ENCODE results near the gene BICC1.

DNA sequence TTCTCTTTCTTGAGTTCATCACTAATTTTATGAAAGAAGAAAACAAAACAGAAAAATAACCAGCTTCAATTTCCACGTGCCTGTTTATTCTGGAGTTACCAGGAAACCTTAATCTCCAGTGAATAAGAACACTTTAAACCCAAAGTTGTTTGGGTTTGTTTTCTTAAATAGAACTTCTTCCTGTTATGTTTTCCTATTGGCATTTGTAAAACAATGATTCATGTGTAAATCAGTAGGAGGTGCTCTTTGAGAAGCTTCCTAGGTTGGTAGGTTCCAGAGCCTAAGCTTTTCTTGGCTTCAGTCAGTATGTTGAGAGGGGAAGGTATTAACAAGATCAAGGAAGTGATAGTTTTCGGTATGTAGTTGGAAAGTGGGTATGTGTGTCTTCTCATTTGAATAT is 119.0 kb downstream of the BICC1 start:
- TF ChIP-seq POLR2AphosphoS5 (IDR thresholded peaks at IDR 0.05) (no peak), CTCF (IDR thresholded peaks at IDR 0.05) (no peak)
